Skeletal muscle satellite cell (primary cell): ENCODE measurements around the gene MRM3.
"Not testable (repeated sequence)": the region's sequence is repeated elsewhere in the genome, so short reads cannot be mapped to it uniquely, and the experiment has no call there.

ENCODE experiments used
- H3K27me3 ChIP-seq: 2 replicates; pipeline ENCODE4 v1.7.0; 2013; ENCODE audit warnings: low read length; ENCODE audit not compliant: control insufficient read depth, insufficient read depth
- H3K36me3 ChIP-seq: 2 replicates; pipeline ENCODE4 v1.7.0; 2013; ENCODE audit warnings: mild to moderate bottlenecking, control low read depth, low read length; ENCODE audit not compliant: insufficient read depth
- H3K4me1 ChIP-seq: 2 replicates; pipeline ENCODE4 v1.7.0; 2013; ENCODE audit warnings: low read length; ENCODE audit not compliant: control insufficient read depth, insufficient read depth
- H3K4me2 ChIP-seq: 2 replicates; pipeline ENCODE4 v1.7.0; 2013; ENCODE audit warnings: mild to moderate bottlenecking, low read length
- H3K4me3 ChIP-seq: 2 replicates; pipeline ENCODE4 v1.7.0; 2013; ENCODE audit warnings: low read length
- H3K9ac ChIP-seq: 2 replicates; pipeline ENCODE4 v1.7.0; 2013; ENCODE audit warnings: mild to moderate bottlenecking, low read depth, low read length, moderate library complexity
- H3K9me3 ChIP-seq: replicated peaks from 2 replicates; pipeline ENCODE4 v1.7.0; 2013; ENCODE audit warnings: mild to moderate bottlenecking, control low read depth, low read length

Gene MRM3

DNA sequence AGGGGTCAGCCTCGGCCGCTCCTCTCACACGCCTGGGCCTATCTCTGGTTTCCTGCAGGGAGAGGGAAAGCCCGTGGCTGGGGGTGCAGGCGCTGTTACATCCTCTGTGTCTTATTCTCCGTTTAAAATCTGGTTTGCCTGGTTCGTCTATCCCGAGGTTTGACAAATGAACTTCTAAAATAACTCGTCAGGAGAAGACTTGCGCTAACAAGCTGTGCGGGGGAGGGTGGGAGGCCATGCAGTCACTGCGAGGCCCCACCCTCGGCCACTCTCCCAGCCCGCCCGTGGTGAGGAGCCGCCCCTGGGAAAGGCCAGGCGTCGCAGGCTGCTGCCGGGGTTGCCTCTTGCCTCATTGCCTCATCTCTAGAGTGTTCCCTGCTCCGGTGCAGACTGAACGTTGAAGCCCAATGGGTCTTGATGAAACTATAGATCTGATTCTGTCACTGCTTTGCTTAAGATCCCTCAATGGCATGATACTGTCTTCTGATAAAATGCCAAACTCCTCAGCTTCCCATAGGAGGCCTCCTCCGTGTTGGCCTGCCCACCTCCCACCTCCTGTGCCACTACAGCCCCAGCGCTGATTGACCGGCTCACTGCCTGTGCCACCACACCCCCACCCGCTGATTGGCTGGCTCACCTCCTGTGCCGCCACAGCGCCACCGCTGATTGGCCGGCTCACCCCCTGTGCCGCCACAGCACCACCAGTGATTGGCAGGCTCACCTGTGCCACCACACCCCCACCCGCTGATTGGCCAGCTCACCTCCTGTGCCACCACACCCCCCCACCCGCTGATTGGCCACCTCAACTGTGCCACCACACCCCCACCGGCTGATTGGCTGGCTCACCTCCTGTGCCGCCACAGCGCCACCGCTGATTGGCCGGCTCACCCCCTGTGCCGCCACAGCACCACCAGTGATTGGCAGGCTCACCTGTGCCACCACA, 8.0 kb downstream of the MRM3 start:
- not testable (repeated sequence) for H3K9me3 ChIP-seq, H3K9ac ChIP-seq, H3K4me3 ChIP-seq, H3K4me2 ChIP-seq, H3K27me3 ChIP-seq, H3K4me1 ChIP-seq
- H3K36me3 ChIP-seq: peaks cover 43% of the 10 kb centered on the region

DNA sequence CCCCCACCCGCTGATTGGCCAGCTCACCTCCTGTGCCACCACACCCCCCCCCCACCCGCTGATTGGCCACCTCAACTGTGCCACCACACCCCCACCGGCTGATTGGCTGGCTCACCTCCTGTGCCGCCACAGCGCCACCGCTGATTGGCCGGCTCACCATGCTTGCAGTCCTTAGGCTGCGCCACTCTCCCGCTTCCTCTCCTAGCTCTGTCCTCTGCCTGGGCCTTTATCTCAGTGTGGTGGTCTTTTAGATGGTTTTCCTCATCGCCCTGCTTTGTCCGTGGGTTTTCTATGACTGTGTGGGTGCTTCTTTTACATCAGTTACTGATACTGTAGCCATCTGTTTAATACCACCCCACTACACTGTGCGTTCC, 8.7 kb downstream of the MRM3 start:
- not testable (repeated sequence) for H3K4me2 ChIP-seq, H3K9ac ChIP-seq, H3K4me1 ChIP-seq, H3K9me3 ChIP-seq, H3K4me3 ChIP-seq, H3K27me3 ChIP-seq
- H3K36me3 ChIP-seq: peaks cover 43% of the 10 kb centered on the region

DNA sequence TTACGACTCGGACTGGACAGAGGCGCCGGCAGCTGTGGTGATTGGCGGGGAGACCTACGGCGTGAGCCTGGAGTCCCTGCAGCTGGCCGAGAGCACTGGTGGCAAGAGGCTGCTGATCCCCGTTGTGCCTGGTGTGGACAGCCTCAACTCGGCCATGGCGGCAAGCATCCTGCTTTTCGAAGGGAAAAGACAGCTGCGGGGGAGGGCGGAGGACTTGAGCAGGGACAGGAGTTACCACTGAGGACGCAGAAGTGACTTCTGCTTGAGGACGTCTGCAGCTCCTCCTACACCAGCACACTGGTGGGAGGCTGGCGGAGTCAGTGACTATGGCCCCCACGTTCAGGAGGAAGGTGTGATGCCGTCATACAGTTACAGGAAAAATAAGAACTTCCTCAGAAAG, 9.7 kb downstream of the MRM3 start:
- no peak overlapping the region for H3K4me2 ChIP-seq
- no peak overlapping the region for H3K4me3 ChIP-seq
- peaks cover 9% of the 10 kb centered on the region for H3K4me1 ChIP-seq
- H3K9me3 ChIP-seq: no peaks in the 10 kb centered on the region
- H3K9ac ChIP-seq: no peak overlapping the region
- H3K36me3 ChIP-seq: peaks cover 43% of the 10 kb centered on the region
- no peaks in the 10 kb centered on the region for H3K27me3 ChIP-seq

DNA sequence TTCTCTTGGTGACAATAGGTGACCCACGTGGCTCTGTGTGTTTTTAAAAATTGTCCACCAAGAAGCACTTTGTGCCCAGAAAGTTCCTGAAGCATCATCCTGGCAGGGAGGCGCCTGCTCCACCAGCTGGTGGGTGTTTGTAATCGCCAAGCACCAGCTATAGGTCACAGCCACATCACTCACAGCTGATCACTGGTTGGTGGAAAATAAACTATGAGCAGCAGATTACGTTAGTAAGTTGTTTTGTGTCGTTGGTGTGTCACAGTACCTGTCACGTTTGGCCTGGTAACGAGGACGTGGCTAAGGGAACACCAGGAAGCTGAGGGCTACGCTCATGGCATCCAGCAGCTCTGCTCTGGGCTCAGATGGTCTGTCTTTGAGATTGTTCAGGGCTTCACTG, 10.1 kb downstream of the MRM3 start:
- H3K36me3 ChIP-seq: peaks cover 43% of the 10 kb centered on the region
- H3K27me3 ChIP-seq: no peaks in the 10 kb centered on the region
- no peaks in the 10 kb centered on the region for H3K9me3 ChIP-seq
- H3K9ac ChIP-seq: no peak overlapping the region
- H3K4me1 ChIP-seq: peaks cover 9% of the 10 kb centered on the region
- H3K4me2 ChIP-seq: no peak overlapping the region
- no peak overlapping the region for H3K4me3 ChIP-seq

DNA sequence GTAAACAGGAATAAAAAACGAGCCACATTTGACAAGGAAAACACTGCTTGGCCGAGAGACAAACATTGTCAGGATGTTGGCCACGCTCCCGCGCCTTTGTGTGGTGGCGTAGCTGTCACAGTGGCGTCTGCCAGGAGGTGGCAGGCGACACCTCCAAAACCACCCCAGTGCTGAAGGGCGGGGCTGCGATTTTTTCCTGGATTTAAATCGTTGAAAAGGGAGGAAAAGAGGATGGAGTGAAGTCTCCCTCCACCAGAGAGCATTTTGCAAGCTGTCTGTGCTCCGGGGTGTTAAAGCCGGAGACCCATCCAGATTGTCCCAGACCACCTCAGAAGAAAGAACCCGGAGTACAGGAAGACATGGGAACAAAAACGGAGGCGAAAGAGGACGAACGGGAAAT, 12.7 kb downstream of the MRM3 start:
- Histone ChIP-seq H3K4me1 (peaks cover 9% of the 10 kb centered on the region), H3K27me3 (no peaks in the 10 kb centered on the region), H3K36me3 (peaks cover 23% of the 10 kb centered on the region), H3K4me3 (peak overlapping the region; percentile 63), H3K4me2 (peak overlapping the region; percentile 83), H3K9ac (peak overlapping the region; percentile 51), H3K9me3 (no peaks in the 10 kb centered on the region)

DNA sequence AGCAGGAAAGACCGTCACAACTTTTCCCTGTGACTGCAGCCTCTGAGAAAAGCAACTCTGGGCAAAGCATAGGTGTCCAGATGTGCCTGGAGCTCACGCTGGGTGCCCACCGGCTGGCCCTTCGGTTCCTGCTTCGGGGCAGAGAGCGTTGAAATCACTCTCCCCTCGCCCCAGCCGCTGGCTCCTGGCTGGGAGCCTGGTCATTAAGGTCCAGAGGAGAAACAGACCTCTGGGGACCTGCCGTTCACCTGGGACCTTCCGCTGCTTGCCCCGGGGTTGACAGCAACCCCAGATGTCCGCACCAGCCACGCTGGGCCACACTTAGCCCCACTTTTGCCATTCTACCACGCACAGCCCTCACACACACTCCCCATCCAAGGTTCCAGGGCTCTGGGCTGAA, 13.1 kb downstream of the MRM3 start:
- Histone ChIP-seq H3K9me3 (no peaks in the 10 kb centered on the region), H3K36me3 (peaks cover 19% of the 10 kb centered on the region), H3K4me3 (peak overlapping the region; percentile 63), H3K9ac (peak overlapping the region; percentile 36), H3K4me2 (peak overlapping the region; percentile 83), H3K4me1 (peaks cover 9% of the 10 kb centered on the region), H3K27me3 (no peaks in the 10 kb centered on the region)

DNA sequence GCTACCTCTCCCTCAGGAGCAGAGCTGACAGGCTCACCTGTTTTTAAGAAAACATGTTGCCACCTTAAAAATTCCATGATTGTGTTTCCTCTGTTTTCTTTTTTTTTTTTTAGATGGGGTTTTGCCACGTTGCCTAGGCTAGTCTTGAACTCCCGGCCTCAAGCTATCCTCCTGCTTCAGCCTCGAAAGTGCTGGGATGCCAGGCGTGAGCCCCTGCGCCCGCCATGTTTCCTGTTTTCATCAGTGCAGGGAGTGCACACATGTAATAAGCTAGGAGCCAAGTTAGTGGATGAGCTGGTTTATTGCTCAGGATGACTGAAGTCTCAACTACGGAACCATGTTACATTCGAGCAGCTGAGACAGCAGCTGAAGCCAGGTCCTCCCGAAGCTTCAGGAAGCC, 13.6 kb downstream of the MRM3 start:
- Histone ChIP-seq H3K27me3 (no peaks in the 10 kb centered on the region), H3K36me3 (peaks cover 19% of the 10 kb centered on the region), H3K9ac (no peak overlapping the region), H3K4me1 (peaks cover 9% of the 10 kb centered on the region), H3K4me3 (no peak overlapping the region), H3K4me2 (no peak overlapping the region), H3K9me3 (no peaks in the 10 kb centered on the region)

DNA sequence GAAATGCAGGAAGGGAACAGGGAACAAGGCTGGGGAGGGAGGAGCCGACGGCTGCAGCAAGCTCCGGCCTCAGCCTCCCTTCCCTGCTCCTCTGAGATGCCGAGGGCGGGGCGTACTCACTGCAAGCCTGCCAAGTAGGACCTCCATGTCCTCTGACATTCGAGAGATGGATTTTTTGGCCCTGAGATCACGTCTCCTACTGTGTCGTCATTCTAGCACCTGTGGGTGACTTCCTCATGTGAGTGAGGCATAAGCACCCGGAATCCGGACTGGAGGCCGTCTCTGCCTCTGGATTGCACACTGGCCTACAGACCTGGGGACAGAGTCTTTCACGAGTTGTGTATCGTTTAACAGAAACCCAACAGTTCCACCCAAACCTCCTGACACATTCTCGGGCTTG, 14.5 kb downstream of the MRM3 start:
- Histone ChIP-seq H3K36me3 (peaks cover 12% of the 10 kb centered on the region), H3K4me1 (peaks cover 9% of the 10 kb centered on the region), H3K4me2 (no peak overlapping the region), H3K27me3 (no peaks in the 10 kb centered on the region), H3K4me3 (no peak overlapping the region), H3K9me3 (no peaks in the 10 kb centered on the region), H3K9ac (no peak overlapping the region)

DNA sequence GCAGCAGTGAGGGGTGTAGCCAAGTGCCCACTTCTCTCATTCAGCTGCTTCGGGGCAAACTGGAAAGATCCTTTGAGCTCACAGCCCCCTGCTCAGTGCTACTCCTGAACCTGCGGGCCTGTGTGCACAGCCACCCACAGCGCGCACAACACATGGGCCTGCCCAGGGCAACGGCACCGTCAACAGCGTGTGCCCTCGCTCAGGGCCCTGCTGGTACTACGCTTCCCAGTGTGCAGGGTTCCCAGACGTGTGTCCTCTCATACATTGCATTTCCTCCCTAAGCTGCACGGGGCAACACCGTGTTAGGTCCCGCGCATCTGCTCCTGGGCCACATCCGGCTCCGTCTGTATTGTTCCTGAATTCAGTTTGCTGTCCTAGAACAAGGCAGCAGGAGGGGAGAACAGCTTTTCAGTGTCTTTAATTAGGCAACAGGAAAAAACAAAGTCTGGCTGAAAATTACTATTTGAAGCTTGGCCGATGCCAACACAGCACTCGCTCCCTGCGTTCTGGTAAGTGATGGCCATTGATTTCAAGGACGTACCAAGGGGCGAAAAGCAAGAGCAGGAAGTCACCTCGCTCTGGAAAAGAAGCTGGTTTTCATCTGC, 15.2 kb downstream of the MRM3 start:
- H3K4me3 ChIP-seq: no peak overlapping the region
- peaks cover 9% of the 10 kb centered on the region for H3K4me1 ChIP-seq
- H3K9ac ChIP-seq: no peak overlapping the region
- H3K4me2 ChIP-seq: no peak overlapping the region
- peaks cover 5% of the 10 kb centered on the region for H3K36me3 ChIP-seq
- no peaks in the 10 kb centered on the region for H3K9me3 ChIP-seq
- H3K27me3 ChIP-seq: no peaks in the 10 kb centered on the region

DNA sequence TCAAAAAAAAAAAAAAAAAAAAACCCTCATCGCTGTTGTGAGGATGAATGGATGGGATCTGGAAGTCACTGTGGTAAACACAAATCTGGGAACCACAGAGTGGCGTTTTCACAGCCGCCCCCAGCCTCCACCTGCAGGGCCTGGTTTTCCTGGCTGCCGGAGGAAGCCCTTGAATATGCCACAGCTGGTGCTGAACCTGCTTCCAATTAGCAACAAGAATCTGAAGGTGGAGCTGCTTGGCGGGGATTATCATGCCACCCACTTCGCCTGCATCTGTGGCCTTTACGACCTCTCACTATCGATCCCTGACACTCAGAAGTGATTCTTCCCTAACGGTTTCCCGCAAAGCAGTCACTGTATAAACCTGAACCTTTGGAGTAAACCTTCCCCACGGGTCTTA, 16.1 kb downstream of the MRM3 start:
- Histone ChIP-seq H3K4me3 (no peak overlapping the region), H3K27me3 (no peaks in the 10 kb centered on the region), H3K9me3 (no peaks in the 10 kb centered on the region), H3K4me2 (no peak overlapping the region), H3K36me3 (no peaks in the 10 kb centered on the region), H3K4me1 (peaks cover 9% of the 10 kb centered on the region), H3K9ac (no peak overlapping the region)

DNA sequence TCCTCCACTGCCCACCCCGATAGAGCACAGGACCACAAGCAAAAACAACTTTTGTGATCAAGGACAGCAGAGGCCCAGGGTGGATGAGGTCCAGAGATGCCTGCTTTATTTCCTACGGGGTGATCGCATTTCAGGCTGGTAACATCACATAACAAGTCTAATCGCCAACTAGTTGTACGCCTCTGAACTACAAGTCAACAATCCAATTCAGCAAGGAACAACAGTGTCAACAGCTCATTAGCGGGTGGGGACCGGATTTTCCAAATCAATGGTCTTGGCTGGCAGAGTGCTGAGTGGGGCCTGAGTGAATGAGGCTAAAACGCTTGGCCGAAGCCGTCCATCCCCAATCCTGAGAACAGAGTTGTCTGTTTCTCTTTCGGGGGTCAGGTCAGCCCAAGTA, 17.1 kb downstream of the MRM3 start:
- Histone ChIP-seq H3K4me1 (peaks cover 9% of the 10 kb centered on the region), H3K27me3 (no peaks in the 10 kb centered on the region), H3K4me2 (no peak overlapping the region), H3K36me3 (no peaks in the 10 kb centered on the region), H3K9ac (no peak overlapping the region), H3K9me3 (no peaks in the 10 kb centered on the region), H3K4me3 (no peak overlapping the region)
